A549 (cell line): ENCODE results near the gene CDKN1C.

Source experiments
- BCL3 ChIP-seq: fragments of >200 bp; sonication (Bioruptor Twin); formaldehyde crosslinking; IDR thresholded peaks from 3 replicates; pipeline ENCODE4 v1.6.1; 2016
- CTCF ChIP-seq: fragments of >200 bp; sonication (Bioruptor Twin); formaldehyde crosslinking; IDR thresholded peaks from 3 replicates; pipeline ENCODE4 v1.5.1; 2016
- ELK1 ChIP-seq: fragments of 150-350 bp; IDR thresholded peaks from 2 replicates; pipeline ENCODE4 v1.6.1; 2014; ENCODE audit warnings: low read depth, mild to moderate bottlenecking, low read length
- HMGXB4 ChIP-seq: fragments of 250-450 bp; sonication (Bioruptor Pico); IDR thresholded peaks from 2 replicates; pipeline ENCODE4 v1.5.0; 2021; ENCODE audit warnings: mild to moderate bottlenecking, moderate library complexity, borderline replicate concordance
- MAZ ChIP-seq: fragments of 150-350 bp; IDR thresholded peaks from 2 replicates; pipeline ENCODE4 v1.6.1; 2014; ENCODE audit warnings: antibody characterized with exemption, low read depth, low read length, borderline replicate concordance
- POLR2A ChIP-seq: IDR thresholded peaks from 2 replicates; pipeline ENCODE4 v1.6.1; 2012; ENCODE audit warnings: mild to moderate bottlenecking, low read length
- RAD21 ChIP-seq, 2 experiments: fragments of >200 bp in 1 of 2; sonication (Bioruptor Twin) in 1 of 2; formaldehyde crosslinking in 1 of 2; IDR thresholded peaks in 1 of 2; conservative IDR thresholded peaks in 1 of 2; 2 replicates in 1 of 2; 3 replicates in 1 of 2; pipeline ENCODE4 v1.6.1; 2012 to 2018; ENCODE audit warnings: inconsistent platforms in 1 of 2
- RFX5 ChIP-seq: fragments of 450-650 bp; IDR thresholded peaks from 2 replicates; pipeline ENCODE4 v1.7.1; 2014; ENCODE audit warnings: antibody characterized with exemption, mild to moderate bottlenecking, moderate library complexity
- SMC3 ChIP-seq: fragments of >200 bp; sonication (Bioruptor Twin); formaldehyde crosslinking; IDR thresholded peaks from 3 replicates; pipeline ENCODE4 v1.6.1; 2018; ENCODE audit warnings: inconsistent platforms
- USF2 ChIP-seq: fragments of 450-650 bp; IDR thresholded peaks from 2 replicates; pipeline ENCODE4 v1.6.1; 2014; ENCODE audit warnings: antibody characterized with exemption

- no peak for TF ChIP-seq RAD21 (conservative IDR thresholded peaks at IDR 0.05 in 1 of 2, IDR thresholded peaks at IDR 0.05 in 1 of 2)
- TF ChIP-seq POLR2A, result no peak
- no peak for TF ChIP-seq CTCF
- TF ChIP-seq USF2, result no peak
- no peak for TF ChIP-seq RFX5
- TF ChIP-seq ELK1, result no peak
- TF ChIP-seq SMC3, result no peak
- no peak for TF ChIP-seq MAZ
- no peak for TF ChIP-seq BCL3
- no peak for TF ChIP-seq HMGXB4 (CRISPR knock-in tag)
These were observed 38.0 kb downstream of the CDKN1C start for GRCh38 chr11:2847561-2847960.
